HL-60 (cell line): ENCODE results near the gene MAP7.

Experiments used
- DNase-seq, 2 experiments: peaks; one replicate each; pipeline ENCODE4 v3.0.0-alpha.2; 2010 to 2020; ENCODE audit warnings: low read depth in 1 of 2, low spot score in 1 of 2
- H3K27ac ChIP-seq: fragments of 250-450 bp; sonication (Bioruptor Pico); replicated peaks from 2 replicates; pipeline ENCODE4 v1.5.1; 2020; ENCODE audit warnings: mild to moderate bottlenecking, moderate library complexity
- H3K27me3 ChIP-seq: fragments of 250-450 bp; sonication (Bioruptor Pico); 2 replicates; pipeline ENCODE4 v1.5.1; 2021; ENCODE audit warnings: mild to moderate bottlenecking, moderate library complexity; ENCODE audit not compliant: insufficient read depth, poor library complexity, severe bottlenecking
- H3K4me3 ChIP-seq: replicated peaks from 2 replicates; pipeline ENCODE4 v1.5.1; 2011; ENCODE audit warnings: mild to moderate bottlenecking, control low read depth, low read length; ENCODE audit not compliant: insufficient read depth
- CTCF ChIP-seq: IDR thresholded peaks from one replicate; pipeline ENCODE4 v1.5.1; 2011; ENCODE audit warnings: low read length, control low read depth, inconsistent platforms; ENCODE audit not compliant: insufficient read depth
- GABPA ChIP-seq: IDR thresholded peaks from 2 replicates; pipeline ENCODE4 v1.6.1; 2012; ENCODE audit warnings: low read depth
- POLR2AphosphoS5 ChIP-seq: IDR thresholded peaks from 2 replicates; pipeline ENCODE4 v1.6.1; 2012; ENCODE audit warnings: low read depth
- SPI1 ChIP-seq: IDR thresholded peaks from 2 replicates; pipeline ENCODE4 v1.6.1; 2012; ENCODE audit warnings: low read depth, mild to moderate bottlenecking, borderline replicate concordance
- TF ChIP-seq, protein P1 (sequence below): IDR thresholded peaks from 2 replicates; pipeline ENCODE4 v1.6.1; 2012; ENCODE audit warnings: low read depth; ENCODE audit not compliant: insufficient replicate concordance

MAP7 gene

DNA sequence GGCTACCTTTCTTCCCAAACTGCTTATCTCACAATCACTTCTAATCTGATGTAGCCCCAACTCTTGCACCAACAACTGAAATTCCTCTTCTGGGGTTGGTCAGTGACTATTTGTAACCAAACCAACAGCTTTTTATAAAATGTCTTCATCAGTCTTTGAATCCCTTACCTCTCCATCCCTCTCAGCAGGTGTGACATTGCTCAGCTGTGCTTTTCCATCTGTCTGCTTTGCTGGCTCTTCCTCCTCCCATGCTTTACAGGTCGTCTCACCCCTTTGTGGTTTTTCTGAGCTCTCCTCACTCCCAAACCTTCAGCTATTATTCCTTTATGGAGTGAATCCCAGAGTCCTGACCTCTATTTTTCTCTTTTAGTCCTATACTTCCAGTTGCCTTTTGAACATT lies 5.9 kb downstream of the MAP7 start:
- no peak for DNase-seq
- Histone ChIP-seq H3K27me3 (peaks cover 21% of the 10 kb centered on the region), H3K4me3 (no peak overlapping the region), H3K27ac (no peak overlapping the region)
- TF ChIP-seq, protein P1, sequence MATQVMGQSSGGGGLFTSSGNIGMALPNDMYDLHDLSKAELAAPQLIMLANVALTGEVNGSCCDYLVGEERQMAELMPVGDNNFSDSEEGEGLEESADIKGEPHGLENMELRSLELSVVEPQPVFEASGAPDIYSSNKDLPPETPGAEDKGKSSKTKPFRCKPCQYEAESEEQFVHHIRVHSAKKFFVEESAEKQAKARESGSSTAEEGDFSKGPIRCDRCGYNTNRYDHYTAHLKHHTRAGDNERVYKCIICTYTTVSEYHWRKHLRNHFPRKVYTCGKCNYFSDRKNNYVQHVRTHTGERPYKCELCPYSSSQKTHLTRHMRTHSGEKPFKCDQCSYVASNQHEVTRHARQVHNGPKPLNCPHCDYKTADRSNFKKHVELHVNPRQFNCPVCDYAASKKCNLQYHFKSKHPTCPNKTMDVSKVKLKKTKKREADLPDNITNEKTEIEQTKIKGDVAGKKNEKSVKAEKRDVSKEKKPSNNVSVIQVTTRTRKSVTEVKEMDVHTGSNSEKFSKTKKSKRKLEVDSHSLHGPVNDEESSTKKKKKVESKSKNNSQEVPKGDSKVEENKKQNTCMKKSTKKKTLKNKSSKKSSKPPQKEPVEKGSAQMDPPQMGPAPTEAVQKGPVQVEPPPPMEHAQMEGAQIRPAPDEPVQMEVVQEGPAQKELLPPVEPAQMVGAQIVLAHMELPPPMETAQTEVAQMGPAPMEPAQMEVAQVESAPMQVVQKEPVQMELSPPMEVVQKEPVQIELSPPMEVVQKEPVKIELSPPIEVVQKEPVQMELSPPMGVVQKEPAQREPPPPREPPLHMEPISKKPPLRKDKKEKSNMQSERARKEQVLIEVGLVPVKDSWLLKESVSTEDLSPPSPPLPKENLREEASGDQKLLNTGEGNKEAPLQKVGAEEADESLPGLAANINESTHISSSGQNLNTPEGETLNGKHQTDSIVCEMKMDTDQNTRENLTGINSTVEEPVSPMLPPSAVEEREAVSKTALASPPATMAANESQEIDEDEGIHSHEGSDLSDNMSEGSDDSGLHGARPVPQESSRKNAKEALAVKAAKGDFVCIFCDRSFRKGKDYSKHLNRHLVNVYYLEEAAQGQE: no peak
- TF ChIP-seq POLR2AphosphoS5 (no peak), SPI1 (no peak), GABPA (no peak), CTCF (no peak)

DNA sequence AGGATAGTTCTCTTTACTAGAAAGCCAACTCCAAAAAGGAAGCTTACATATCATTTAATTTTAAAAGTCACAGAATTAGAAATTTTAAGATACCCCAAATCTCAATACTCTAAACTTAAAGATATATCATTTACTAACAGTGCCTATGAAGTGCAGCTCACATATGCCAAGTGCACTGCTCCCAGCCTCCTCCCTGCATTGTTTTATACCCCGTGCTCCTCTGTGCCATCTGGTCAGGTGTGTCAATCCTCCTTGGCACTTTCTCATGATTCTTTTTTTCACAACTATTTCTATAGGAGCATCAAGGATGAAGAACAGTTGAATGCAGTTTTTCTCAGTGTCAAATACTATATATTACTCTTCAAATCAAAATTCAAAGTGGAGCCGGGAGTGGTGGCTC lies 8.8 kb downstream of the MAP7 start:
- no peak overlapping the region for H3K4me3 ChIP-seq
- peaks cover 3% of the 10 kb centered on the region for H3K27me3 ChIP-seq
- no peak for TF ChIP-seq GABPA
- no peak for TF ChIP-seq CTCF
- TF ChIP-seq, protein P1: no peak
- no peak overlapping the region for H3K27ac ChIP-seq
- DNase-seq: no peak

DNA sequence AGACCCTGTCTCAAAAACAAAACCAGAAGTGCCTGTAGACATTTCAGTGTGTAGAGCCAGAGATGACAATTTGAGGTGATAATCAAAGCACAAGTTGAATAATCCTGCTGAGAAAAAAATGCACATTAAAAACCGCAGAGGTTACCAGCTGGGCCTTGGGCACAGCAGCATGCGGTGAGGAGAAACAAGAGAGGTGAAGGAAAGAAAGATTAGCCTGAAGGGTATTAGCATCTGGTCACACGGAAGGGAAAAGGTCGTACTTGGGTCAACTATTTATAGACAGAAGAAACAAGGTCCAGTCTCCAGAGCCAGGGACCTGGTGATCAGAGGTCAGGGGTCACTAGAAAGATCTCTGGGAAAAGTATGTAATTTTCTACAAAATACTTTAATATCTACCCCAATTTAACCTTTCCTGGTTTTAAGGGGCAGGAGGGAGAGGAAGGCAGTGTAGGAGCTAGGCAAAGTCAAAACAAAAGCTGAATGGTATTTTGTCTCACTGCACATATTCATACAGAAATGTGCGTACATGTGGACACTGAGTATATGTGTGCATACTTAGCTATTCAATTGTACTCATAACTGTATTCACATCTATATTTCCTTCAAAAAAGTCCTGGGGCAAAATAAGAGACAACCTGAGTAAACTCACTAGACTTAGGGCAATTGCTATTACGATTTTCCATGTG lies 10.1 kb downstream of the MAP7 start:
- Histone ChIP-seq H3K4me3 (no peak overlapping the region), H3K27me3 (peaks cover 2% of the 10 kb centered on the region)

More for the DNA sequence above, 10.1 kb downstream of the MAP7 start:
- no peak overlapping the region for H3K27ac ChIP-seq
- TF ChIP-seq GABPA: no peak
- TF ChIP-seq, protein P1: no peak
- TF ChIP-seq SPI1: no peak
- no peak for TF ChIP-seq CTCF
- no peak for TF ChIP-seq POLR2AphosphoS5
- DNase-seq: no peak
